Duodenal mucosa (tissue), 2 donors: ENCODE measurements around the gene SLC25A20.

Experiments
- H3K27ac ChIP-seq: one replicate; pipeline ENCODE4 v1.7.0; 2013; ENCODE audit warnings: low read depth, low read length
- H3K27me3 ChIP-seq, 2 donors: one replicate each; pipeline ENCODE4 v1.7.0; 2013; ENCODE audit warnings: low read length in 2 of 2, control low read depth in 1 of 2; ENCODE audit not compliant: insufficient read depth in 2 of 2, control insufficient read depth in 1 of 2
- H3K36me3 ChIP-seq, 2 donors: one replicate each; pipeline ENCODE4 v1.7.0; 2013; ENCODE audit warnings: low read length in 2 of 2, control low read depth in 1 of 2; ENCODE audit not compliant: insufficient read depth in 2 of 2, control insufficient read depth in 1 of 2
- H3K4me1 ChIP-seq, 2 donors: one replicate each; pipeline ENCODE4 v1.7.0; 2013; ENCODE audit warnings: low read length in 2 of 2, control low read depth in 1 of 2; ENCODE audit not compliant: insufficient read depth in 2 of 2, control insufficient read depth in 1 of 2
- H3K4me3 ChIP-seq, 2 donors: one replicate each; pipeline ENCODE4 v1.7.0; 2013; ENCODE audit warnings: low read length in 2 of 2, low read depth in 1 of 2
- H3K9ac ChIP-seq, 2 donors: one replicate each; pipeline ENCODE4 v1.7.0; 2013; ENCODE audit warnings: low read length in 2 of 2, low read depth in 1 of 2
- H3K9me3 ChIP-seq, 2 donors: one replicate each; pipeline ENCODE4 v1.7.0; 2013; ENCODE audit warnings: low read length in 2 of 2, control low read depth in 1 of 2; ENCODE audit not compliant: control insufficient read depth in 1 of 2

SLC25A20 gene

DNA sequence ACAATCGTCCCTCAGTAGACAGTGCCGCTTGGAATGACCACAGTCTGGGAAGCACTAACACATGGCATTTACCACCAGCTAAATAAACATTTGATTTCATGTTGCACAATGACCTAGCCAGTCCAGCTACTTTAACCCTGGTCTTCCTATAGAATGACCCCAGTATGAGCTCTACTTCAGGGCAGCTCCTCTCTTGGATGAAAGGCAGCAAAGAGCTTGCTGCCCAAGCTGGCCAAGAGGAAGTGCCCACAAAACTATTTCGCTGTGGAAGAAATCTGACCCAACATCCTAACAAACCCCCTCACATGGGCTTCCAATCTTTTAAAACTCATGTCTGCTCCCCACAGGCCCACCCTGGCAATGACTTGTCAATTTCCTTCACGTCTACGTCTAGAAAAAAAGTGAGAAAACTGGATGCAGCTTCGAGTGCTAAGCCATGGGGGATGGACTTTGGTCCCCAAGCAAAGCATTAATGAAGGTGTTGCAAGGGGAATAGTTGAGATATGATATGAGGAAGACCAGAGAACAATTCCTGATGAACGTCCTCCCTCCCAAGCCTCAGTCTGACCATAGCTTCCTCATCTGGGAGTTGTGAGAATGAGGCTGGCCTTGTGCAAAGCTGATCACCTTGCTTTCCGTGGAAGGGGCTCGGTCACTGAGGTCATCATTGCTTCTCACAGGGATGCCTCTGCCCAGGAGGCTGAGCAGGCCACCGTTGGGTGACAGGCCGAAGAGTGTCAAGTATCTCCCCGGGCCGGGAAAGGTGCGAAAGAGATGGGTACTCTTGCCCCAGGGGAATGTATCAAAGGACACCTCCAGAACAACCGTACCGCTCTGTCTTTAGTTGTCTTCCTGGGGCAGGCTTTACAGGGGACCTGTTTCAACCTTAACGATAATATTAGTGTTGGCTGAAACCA is 964 bp downstream of the SLC25A20 start:
- Histone ChIP-seq H3K4me3 (peak overlapping the region; percentile 85 to 94), H3K9ac (peak overlapping the region; percentile 83 to 87), H3K27ac (peak overlapping the region; percentile 56)

DNA sequence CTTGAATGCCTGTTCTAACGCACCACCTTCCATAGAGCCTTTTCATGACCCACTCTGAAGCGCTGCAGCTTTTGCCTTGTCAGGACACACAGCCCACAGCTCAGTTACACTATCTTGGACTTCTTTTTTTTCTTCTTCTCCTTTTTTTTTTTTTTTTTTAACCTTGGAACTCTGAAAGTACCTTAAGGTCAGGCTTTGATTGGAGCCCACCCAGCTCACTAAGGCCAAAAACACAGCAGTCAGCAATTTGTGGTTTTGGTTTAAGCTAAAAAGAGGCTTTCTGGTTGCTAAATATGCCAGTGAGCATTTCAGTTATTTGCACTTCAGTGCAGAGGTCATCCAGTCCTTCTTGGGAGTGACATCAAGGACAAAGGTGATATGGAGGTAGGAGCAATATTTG is 1.7 kb downstream of the SLC25A20 start:
- Histone ChIP-seq H3K27ac (no peak overlapping the region), H3K9ac (peak overlapping the region in 1 of 2 donors; percentile 1), H3K27me3 (no peaks in the 10 kb centered on the region), H3K4me1 (peaks cover 15 to 22% of the 10 kb centered on the region in 2 donors), H3K4me3 (peak overlapping the region in 1 of 2 donors; percentile 23), H3K9me3 (no peaks in the 10 kb centered on the region), H3K36me3 (peaks cover 2 to 4% of the 10 kb centered on the region in 2 donors)

More for the DNA sequence above, 964 bp downstream of the SLC25A20 start:
- Histone ChIP-seq H3K9me3 (no peaks in the 10 kb centered on the region), H3K27me3 (no peaks in the 10 kb centered on the region), H3K36me3 (peaks cover 0 to 3% of the 10 kb centered on the region in 2 donors), H3K4me1 (peaks cover 15 to 22% of the 10 kb centered on the region in 2 donors)

DNA sequence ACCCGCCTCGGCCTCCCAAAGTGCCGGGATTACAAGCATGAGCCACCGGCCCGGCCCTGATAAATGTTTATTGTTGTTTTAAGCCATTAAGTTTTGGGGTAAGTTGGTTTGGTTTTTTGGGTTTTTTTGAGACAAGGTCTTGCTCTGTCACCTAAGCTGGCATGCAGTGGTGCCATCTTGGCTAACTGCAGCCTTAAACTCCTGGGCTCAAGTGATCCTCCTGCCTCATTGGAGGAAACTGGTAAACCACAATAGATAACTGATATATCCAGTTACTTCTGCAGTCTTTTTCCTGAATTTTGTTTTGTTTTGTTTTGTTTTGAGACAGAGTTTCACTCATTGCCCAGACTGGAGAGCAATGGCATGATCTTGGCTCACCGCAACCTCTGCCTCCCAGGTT is 4.2 kb downstream of the SLC25A20 start:
- Histone ChIP-seq H3K9me3 (no peaks in the 10 kb centered on the region), H3K27ac (no peak overlapping the region), H3K9ac (no peak overlapping the region), H3K36me3 (peaks cover 9 to 14% of the 10 kb centered on the region in 2 donors), H3K4me1 (peaks cover 15 to 22% of the 10 kb centered on the region in 2 donors), H3K27me3 (no peaks in the 10 kb centered on the region), H3K4me3 (no peak overlapping the region)

DNA sequence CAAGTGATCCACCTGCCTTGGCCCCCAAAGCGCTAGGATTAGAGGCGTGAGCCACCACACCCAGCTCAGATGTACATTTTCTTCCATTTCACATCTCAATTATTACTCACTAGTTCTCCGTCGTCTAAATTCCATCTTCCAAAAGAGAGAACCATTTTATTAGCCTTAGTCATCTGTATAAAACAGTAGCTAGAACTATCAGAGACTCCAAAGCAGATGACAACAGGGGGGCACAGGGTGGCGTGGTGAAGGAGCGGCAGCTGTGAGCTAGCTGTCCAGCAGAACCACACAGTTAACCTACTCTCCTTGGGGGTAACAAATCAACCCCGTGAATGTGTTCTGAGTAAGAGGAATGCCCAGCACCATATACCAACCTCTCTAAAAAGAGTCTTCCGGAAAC is 7.1 kb downstream of the SLC25A20 start:
- no peaks in the 10 kb centered on the region for H3K9me3 ChIP-seq
- peaks cover 9 to 28% of the 10 kb centered on the region in 2 donors for H3K36me3 ChIP-seq

DNA sequence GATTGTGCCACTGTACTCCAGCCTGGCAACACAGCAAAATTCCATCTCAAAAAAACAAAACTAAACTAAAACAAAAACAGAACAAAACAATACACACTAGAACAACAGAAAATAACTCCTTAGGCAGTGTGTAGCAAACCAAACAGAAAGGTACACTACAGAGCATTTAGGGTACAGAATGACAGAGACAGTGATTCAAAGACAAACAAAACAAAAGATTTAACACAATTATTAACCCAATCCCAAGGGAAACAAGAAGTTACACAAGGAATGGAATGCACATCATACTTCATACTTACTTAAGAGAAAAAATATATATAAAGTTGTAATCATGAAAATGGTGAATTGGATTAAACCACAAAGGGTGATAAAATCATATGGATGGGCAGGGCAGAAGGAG is 12.9 kb downstream of the SLC25A20 start:
- Histone ChIP-seq H3K4me1 (no peaks in the 10 kb centered on the region), H3K27me3 (no peaks in the 10 kb centered on the region), H3K9me3 (no peaks in the 10 kb centered on the region), H3K4me3 (no peak overlapping the region), H3K36me3 (peaks cover 9 to 54% of the 10 kb centered on the region in 2 donors), H3K27ac (no peak overlapping the region), H3K9ac (no peak overlapping the region)

More for the DNA sequence above, 7.1 kb downstream of the SLC25A20 start:
- no peaks in the 10 kb centered on the region for H3K27me3 ChIP-seq
- H3K4me3 ChIP-seq: no peak overlapping the region
- H3K9ac ChIP-seq: no peak overlapping the region
- H3K4me1 ChIP-seq: peaks cover 0 to 1% of the 10 kb centered on the region in 2 donors
- no peak overlapping the region for H3K27ac ChIP-seq

DNA sequence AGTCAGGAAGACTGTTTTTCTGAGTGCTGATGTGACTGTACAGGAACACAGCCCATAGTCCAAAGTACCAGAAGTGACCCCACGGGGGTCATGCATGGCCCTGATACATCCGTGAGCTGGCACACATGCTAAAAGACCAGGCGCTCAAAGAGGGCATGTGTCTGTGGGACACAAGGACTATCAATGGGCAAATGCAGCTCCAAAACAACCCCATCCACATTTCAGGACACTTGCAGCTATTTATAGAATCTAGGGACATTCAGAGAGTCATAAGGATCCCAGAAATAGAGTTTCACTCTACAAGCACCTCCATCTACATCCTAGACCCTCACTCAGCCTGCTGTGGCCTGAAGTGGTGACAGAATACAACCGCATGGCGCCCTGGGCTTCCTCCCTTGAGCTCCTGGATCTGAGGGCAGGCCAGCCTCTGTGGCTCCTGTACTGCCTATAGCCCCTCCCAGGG is 17.0 kb downstream of the SLC25A20 start:
- Histone ChIP-seq H3K4me1 (no peaks in the 10 kb centered on the region), H3K36me3 (peaks cover 9 to 63% of the 10 kb centered on the region in 2 donors), H3K9me3 (no peaks in the 10 kb centered on the region), H3K27me3 (no peaks in the 10 kb centered on the region), H3K9ac (no peak overlapping the region), H3K27ac (no peak overlapping the region), H3K4me3 (no peak overlapping the region)

DNA sequence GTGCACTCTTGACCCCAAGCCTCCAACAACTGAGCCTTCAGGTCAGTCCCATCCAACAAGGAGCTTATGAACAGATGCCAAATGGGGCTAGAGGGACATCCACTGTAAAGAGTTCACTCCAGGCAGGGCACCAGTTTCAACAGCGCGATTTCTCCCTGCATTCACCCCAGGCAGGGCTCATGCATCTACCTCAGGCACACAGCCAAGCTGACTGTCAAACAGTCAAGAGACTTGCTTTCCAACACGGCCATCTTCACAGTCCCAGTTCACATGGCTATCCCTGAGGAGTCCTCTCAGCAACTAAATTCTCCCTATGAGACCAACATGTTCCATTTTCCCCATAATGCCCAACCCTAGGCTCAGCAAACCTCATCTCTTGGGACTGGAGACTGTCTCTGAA is 17.7 kb downstream of the SLC25A20 start:
- H3K36me3 ChIP-seq: peaks cover 9 to 63% of the 10 kb centered on the region in 2 donors

DNA sequence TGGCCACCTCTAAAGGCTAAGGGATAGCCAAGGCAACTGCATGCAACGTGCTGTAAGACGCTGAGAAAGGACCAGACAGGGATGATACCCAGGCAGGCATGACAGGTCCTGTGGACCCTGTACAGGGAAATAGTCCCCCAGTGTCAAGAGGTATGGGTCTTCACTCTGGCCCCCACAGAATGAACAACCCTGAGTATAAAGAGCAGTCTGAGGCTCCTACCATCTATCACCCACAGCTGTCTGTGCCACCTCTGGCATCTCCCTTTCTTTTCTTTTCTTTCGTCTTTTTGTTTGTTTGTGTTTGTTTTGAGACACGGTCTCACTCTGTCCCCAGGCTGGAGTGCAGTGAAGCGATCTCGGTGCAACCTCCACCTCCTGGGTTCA is 18.7 kb downstream of the SLC25A20 start:
- Histone ChIP-seq H3K9ac (no peak overlapping the region), H3K27me3 (no peaks in the 10 kb centered on the region), H3K4me1 (no peaks in the 10 kb centered on the region), H3K4me3 (no peak overlapping the region), H3K27ac (no peak overlapping the region), H3K36me3 (peaks cover 9 to 54% of the 10 kb centered on the region in 2 donors), H3K9me3 (no peaks in the 10 kb centered on the region)

More for the DNA sequence above, 17.7 kb downstream of the SLC25A20 start:
- H3K4me1 ChIP-seq: no peaks in the 10 kb centered on the region
- no peaks in the 10 kb centered on the region for H3K27me3 ChIP-seq
- no peak overlapping the region for H3K4me3 ChIP-seq
- no peak overlapping the region for H3K9ac ChIP-seq
- no peak overlapping the region for H3K27ac ChIP-seq
- H3K9me3 ChIP-seq: no peaks in the 10 kb centered on the region

DNA sequence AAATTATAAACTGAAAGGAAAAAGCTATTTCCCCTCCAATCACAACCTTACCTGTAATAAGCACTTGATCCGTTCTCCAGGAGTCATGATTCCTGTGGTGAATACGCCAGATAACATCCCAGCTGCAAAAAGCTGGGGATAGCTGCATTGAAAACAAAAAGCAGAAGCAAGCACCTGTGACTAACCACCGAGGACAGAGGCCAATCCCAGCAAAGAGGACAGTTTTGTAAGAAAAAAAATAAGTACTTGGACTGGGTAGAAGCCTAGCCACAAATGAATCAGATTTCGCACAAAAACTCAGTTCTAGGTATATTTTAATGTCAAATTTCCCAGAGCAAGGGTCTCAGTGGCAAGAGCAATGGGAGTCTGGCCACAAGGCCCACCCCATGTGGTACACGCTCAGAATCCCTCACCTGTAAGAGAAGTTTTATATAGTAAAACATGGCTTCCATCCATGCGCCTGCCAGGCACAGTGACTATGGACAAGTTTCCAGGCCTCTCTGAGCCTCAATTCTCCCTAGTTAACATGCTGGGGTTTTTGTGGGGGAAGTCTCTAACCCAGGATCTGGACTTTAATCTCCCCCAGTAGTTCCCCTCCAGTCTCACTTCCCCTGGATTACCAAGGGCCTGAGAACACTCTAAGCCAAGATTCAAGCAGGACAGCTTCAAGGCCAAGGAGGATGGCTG is 19.2 kb downstream of the SLC25A20 start:
- Histone ChIP-seq H3K4me1 (no peaks in the 10 kb centered on the region), H3K36me3 (peaks cover 12 to 51% of the 10 kb centered on the region in 2 donors), H3K9me3 (no peaks in the 10 kb centered on the region), H3K27ac (no peak overlapping the region), H3K9ac (no peak overlapping the region), H3K27me3 (no peaks in the 10 kb centered on the region), H3K4me3 (no peak overlapping the region)

DNA sequence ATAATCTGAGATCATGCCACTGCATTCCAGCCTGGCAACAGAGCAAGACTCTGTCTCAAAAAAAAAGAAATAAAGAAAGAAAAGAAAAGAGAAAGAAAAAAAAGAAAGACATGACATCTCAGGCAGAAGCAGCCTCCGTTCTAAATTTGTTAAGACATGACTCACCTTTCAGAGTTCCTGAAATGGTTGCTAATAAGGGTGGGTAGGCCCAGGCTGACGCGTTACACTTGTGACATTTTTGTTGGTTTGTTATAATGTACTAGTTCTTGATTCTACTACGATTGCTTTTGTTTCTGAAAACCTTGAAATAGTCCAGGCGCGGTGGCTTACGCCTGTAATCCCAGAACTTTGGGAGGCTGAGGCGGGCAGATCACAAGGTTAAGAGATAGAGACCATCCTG is 21.0 kb downstream of the SLC25A20 start:
- no peak overlapping the region for H3K27ac ChIP-seq
- H3K36me3 ChIP-seq: peaks cover 11 to 42% of the 10 kb centered on the region in 2 donors
- no peaks in the 10 kb centered on the region for H3K9me3 ChIP-seq
- no peak overlapping the region for H3K4me3 ChIP-seq
- no peaks in the 10 kb centered on the region for H3K27me3 ChIP-seq
- no peaks in the 10 kb centered on the region for H3K4me1 ChIP-seq
- H3K9ac ChIP-seq: no peak overlapping the region
